Dendritic cell treated with granulocyte-macrophage colony-stimulating factor and Interleukin-4, amounts not matched to agents 40 ng/mL and 50 ng/mL, for 4 days (primary cell): ENCODE data around the gene PFKFB1.
A peak's percentile ranks its signal among the peaks of the same experiment; 100 is the strongest.

Source experiments
- H3K27ac Mint-ChIP-seq: one replicate; pipeline ENCODE4 v1.8.0; 2022; ENCODE audit warnings: mild to moderate bottlenecking, mixed read lengths
- H3K27me3 Mint-ChIP-seq: one replicate; pipeline ENCODE4 v1.8.0; 2022; ENCODE audit warnings: mild to moderate bottlenecking, mixed read lengths
- H3K36me3 Mint-ChIP-seq: one replicate; pipeline ENCODE4 v1.8.0; 2022; ENCODE audit warnings: low read depth, mixed read lengths
- H3K4me1 Mint-ChIP-seq: one replicate; pipeline ENCODE4 v1.8.0; 2022; ENCODE audit warnings: low read depth, mixed read lengths
- H3K4me3 Mint-ChIP-seq: one replicate; pipeline ENCODE4 v1.8.0; 2022; ENCODE audit warnings: mild to moderate bottlenecking, moderate library complexity, mixed read lengths
- H3K9me3 Mint-ChIP-seq: one replicate; pipeline ENCODE4 v1.8.0; 2022; ENCODE audit warnings: mixed read lengths
- intact Hi-C: fragments of 100-400 bp; cut with micrococcal nuclease; formaldehyde crosslinking; loops from one replicate; pipeline ENCODE4 v1.15.0; 2022

PFKFB1 gene

DNA sequence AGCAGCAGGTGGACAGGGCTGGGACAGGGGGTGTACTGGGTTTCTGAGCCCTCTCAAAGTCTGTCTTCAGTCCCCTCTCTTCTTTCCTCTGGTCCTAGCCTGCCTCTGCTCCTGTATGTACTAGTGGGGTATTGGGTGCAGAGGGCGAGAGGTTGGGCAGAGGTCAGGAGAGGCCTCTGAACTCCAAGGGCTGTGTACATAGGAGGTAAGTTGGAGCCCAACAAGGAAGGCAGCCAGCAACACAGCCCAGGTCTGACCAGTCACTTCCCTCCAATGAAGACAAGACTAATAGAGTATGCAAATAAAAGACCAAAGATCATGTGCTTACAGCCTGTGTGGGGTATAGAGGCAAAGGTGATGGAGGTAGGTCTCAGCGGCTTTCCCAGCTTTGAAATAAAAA is at the start of gene PFKFB1:
Gene PFKFB1 (minus strand): TSS at position 90 of the 400 bp plus-strand sequence. CDS start 181 bp downstream, outside the sequence.
- Mint-ChIP-seq H3K4me3 (no peak within 1 kb of the TSS), H3K27me3 (peaks cover 2% of the 10 kb centered on the region), H3K36me3 (no peaks in the 10 kb centered on the region), H3K4me1 (peaks cover 19% of the 10 kb centered on the region), H3K9me3 (no peaks in the 10 kb centered on the region), H3K27ac (peak within 1 kb of the TSS; percentile 45)
- intact Hi-C loops, result no loop called here

DNA sequence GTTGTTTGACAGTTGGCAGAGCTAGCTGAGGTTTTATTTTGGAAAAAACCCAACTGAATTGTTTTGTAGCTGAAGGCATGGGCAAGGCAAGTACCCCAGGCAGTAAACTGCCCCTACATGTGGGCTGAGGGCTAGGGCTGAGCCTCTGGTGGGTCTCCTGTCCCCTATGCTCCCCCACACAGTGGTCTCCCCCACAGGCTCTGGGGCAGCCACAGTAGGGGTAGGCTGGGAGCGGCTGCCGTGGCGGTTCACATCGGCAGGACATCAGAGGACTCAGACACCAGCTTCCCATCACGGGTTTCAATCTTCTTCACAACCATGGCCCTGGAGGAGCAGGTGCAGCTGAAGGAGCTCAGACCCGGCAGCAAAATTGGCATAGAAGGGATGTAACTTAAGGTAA is 47.5 kb upstream of the PFKFB1 start:
- no peaks in the 10 kb centered on the region for H3K36me3 Mint-ChIP-seq
- H3K4me3 Mint-ChIP-seq, result no peak overlapping the region
- no peak overlapping the region for H3K27ac Mint-ChIP-seq
- no peaks in the 10 kb centered on the region for H3K27me3 Mint-ChIP-seq
- H3K9me3 Mint-ChIP-seq, result no peaks in the 10 kb centered on the region
- intact Hi-C loops, result no loop called here
- H3K4me1 Mint-ChIP-seq, result no peaks in the 10 kb centered on the region

DNA sequence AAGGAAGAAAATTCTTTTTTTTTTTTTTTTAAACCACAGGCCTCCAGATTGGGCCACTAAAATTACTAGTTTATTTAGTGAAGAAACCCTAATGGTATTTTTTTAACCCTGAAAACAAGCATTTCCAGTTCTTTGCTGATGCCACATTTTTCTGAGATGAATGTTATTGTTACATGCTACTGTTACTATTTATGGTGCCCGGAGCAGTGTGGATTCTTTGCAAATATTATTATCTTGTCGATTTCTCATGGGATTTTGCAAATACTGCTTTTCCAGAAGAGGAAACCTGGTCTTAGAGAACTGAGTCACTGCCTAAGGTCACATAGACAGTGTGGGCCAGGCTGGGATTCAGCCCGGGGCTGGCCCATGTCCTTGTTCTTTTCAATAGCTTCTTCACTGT is 45.5 kb upstream of the PFKFB1 start:
- Mint-ChIP-seq H3K27me3 (no peaks in the 10 kb centered on the region), H3K36me3 (no peaks in the 10 kb centered on the region), H3K4me3 (no peak overlapping the region), H3K27ac (no peak overlapping the region), H3K9me3 (no peaks in the 10 kb centered on the region), H3K4me1 (no peaks in the 10 kb centered on the region)
- intact Hi-C loops, result no loop called here

DNA sequence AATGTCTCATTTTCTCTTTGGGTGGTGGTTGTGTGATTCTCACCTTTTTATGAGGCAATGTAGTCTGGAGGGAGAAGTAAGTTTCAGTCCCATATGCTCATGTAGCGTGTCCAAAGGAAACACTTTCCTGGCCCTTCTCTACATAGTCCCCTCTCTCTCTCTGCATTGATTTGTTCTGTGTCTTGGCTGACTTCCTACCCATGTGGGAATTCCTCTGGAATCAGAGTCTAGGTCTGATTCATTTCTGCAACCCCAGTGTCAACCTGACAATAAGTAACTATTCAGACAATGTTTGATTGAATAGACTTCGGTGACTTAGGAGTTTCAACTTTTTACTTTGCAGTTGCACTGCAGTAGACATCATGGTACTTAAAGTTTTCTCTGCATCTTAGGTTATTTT is 39.4 kb upstream of the PFKFB1 start:
- H3K9me3 Mint-ChIP-seq, result no peaks in the 10 kb centered on the region
- peaks cover 2% of the 10 kb centered on the region for H3K27me3 Mint-ChIP-seq
- H3K27ac Mint-ChIP-seq, result no peak overlapping the region
- H3K4me3 Mint-ChIP-seq, result no peak overlapping the region
- no peaks in the 10 kb centered on the region for H3K4me1 Mint-ChIP-seq
- no peaks in the 10 kb centered on the region for H3K36me3 Mint-ChIP-seq
- intact Hi-C loops, result no loop called here

DNA sequence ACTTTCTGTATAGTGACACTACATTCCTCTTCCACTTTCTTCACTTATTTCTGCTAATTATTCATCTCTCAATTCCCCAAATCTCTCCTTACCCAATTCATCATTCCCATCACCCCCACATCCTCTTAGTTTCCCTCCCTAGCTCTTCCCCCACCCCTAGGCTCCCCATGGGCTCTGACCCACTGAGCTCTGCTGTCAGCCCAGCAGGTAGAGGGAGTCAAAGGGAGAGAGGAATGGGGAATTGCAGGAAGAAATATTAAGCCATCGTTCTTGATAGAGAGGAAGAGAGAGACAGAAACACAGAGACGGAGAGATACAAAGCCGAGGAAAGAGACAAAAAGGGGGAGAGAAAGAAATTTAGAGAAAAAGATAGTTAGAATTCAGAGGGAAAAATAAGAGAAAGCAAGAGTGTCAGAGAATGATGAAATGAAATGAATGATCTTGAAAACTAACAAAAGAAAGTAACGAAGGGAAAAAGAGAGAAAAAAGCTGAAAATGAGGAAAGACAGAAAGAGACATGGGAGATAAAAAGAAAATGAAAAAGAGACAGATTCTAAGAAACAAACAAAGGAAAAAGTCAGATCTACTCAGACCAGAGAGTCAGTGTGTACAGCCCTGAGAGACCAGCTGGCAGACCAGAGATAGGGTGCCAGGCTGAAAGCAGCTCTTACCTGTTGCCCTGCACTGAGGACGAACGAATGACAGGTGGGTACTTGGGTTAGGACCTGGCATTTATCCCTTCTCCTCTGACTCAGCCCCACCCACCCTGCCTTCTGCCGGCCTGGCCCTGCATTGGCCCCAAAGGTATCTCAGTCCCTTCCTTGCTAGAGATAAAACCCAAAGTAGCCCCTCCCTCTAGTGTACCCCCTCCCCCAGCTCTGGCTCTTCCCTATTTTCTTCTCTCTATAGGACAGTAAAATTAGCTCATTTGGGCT is 36.5 kb upstream of the PFKFB1 start, which contains the start of gene ALAS2:
Gene ALAS2 (minus strand): TSS at position 707 of the 935 bp plus-strand sequence. CDS start 4,977 bp downstream, outside the sequence.
- Mint-ChIP-seq H3K27me3 (peaks cover 3% of the 10 kb centered on the region), H3K4me1 (no peaks in the 10 kb centered on the region), H3K27ac (no peak within 1 kb of the TSS), H3K36me3 (no peaks in the 10 kb centered on the region), H3K4me3 (no peak within 1 kb of the TSS), H3K9me3 (no peaks in the 10 kb centered on the region)
- intact Hi-C loops, result no loop called here

DNA sequence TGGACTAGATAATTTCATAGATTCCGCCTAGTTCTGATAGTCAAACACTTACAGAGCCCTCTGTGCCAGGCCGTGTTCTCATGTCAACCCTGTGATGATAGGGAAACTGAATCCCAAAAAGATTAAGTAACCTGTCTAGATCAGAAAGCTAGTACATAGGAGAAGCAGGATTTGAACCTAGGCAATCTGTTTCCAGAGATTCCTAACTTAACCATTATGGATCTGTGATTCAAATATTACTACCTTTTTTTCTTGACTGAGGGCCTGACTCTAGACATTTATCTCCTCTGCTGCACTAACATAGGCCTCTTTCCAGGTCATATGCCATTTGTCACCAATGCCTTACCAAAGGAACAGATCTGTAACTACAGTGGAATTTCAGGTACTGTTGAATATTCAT is 35.3 kb upstream of the PFKFB1 start:
- intact Hi-C loops, result no loop called here
- Mint-ChIP-seq H3K36me3 (no peaks in the 10 kb centered on the region), H3K9me3 (no peaks in the 10 kb centered on the region), H3K27ac (no peak overlapping the region), H3K27me3 (peaks cover 3% of the 10 kb centered on the region), H3K4me1 (no peaks in the 10 kb centered on the region), H3K4me3 (no peak overlapping the region)

DNA sequence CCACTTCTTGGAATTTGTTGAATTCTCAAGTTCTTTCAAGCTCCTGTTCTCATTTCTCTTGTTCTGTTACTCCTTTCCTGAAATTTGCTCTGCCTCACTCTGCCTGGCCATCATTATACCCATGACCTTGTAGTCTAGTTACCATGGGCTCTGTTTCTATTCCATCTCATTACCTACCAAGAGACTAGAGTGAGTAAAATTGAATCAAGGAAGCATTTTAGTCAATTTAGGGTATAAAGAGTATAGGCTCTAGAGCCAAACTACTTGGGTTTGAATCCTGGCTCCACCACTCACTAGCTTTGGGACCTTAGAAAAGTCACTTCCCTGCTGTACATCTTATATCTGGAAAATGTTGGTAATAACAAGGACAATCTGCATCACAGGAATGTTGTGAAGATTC is 34.6 kb upstream of the PFKFB1 start:
- Mint-ChIP-seq H3K27ac (no peak overlapping the region), H3K36me3 (no peaks in the 10 kb centered on the region), H3K4me3 (no peak overlapping the region), H3K27me3 (peaks cover 3% of the 10 kb centered on the region), H3K9me3 (no peaks in the 10 kb centered on the region), H3K4me1 (no peaks in the 10 kb centered on the region)
- intact Hi-C loops, result no loop called here

DNA sequence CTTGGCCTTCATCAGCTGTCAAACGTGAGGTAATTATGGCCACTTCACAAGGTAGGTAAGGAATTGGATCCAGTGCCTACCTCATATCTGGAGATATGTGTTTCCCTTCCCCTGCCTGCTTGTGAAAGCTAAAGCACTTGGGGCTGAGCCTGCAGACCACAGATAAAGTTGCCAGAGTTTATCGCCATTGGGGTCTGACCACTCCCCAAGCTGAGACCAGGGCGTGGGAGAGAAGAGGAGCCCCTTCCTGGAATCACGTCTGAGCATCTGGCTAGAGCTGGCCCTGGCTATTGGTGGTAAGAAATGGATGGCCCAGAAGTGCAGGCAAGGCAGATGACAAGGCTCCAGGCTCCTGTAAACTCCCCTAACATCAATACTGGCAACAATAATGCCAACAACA is 34.1 kb upstream of the PFKFB1 start:
- no peaks in the 10 kb centered on the region for H3K36me3 Mint-ChIP-seq
- peaks cover 3% of the 10 kb centered on the region for H3K27me3 Mint-ChIP-seq
- H3K4me3 Mint-ChIP-seq, result no peak overlapping the region
- H3K27ac Mint-ChIP-seq, result no peak overlapping the region
- no peaks in the 10 kb centered on the region for H3K9me3 Mint-ChIP-seq
- H3K4me1 Mint-ChIP-seq, result no peaks in the 10 kb centered on the region
- intact Hi-C loops, result no loop called here

DNA sequence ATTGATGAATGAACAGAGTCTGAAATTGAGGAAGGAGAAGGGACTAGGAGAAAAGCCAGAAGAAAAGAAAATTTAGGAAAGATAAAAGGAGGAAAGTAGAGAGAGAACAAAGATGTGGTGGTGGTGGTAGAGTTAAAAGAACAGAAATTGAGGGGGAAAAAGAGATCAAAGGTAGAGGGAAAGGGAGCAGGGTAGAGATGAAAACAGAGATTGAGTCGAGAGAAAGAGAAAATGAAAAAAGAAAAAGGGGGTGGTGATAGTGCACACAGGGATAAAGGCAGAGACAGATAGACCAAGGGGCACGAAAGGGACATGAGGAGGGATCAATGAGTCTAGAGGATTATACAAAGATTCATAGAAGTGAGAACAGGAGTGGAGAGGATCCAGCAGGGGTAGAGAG is 32.9 kb upstream of the PFKFB1 start:
- intact Hi-C loops, result no loop called here
- no peaks in the 10 kb centered on the region for H3K36me3 Mint-ChIP-seq
- H3K27me3 Mint-ChIP-seq, result peaks cover 3% of the 10 kb centered on the region
- H3K4me1 Mint-ChIP-seq, result no peaks in the 10 kb centered on the region
- H3K4me3 Mint-ChIP-seq, result no peak overlapping the region
- H3K27ac Mint-ChIP-seq, result no peak overlapping the region
- H3K9me3 Mint-ChIP-seq, result no peaks in the 10 kb centered on the region

DNA sequence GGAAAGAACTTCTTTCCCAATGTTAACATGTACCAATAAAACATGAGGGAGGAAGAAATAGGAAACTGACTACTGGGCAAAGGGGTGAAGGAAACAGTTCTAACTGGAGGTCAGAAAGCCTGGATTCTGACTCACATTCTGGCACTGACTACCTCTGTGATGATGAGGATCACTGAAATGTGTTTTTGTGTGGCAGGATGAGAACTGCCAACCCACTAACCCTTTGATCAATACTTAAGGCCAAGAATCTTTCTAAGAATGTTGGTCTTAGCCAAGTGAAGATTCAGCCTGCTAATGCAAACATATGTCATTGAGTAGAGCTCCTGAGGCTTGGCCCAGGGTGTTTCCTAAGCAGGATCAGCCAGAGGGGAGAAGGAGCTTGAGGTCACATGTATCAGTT is 32.2 kb upstream of the PFKFB1 start:
- intact Hi-C loops, result no loop called here
- Mint-ChIP-seq H3K27ac (no peak overlapping the region), H3K9me3 (no peaks in the 10 kb centered on the region), H3K27me3 (peaks cover 3% of the 10 kb centered on the region), H3K36me3 (no peaks in the 10 kb centered on the region), H3K4me1 (no peaks in the 10 kb centered on the region), H3K4me3 (no peak overlapping the region)

DNA sequence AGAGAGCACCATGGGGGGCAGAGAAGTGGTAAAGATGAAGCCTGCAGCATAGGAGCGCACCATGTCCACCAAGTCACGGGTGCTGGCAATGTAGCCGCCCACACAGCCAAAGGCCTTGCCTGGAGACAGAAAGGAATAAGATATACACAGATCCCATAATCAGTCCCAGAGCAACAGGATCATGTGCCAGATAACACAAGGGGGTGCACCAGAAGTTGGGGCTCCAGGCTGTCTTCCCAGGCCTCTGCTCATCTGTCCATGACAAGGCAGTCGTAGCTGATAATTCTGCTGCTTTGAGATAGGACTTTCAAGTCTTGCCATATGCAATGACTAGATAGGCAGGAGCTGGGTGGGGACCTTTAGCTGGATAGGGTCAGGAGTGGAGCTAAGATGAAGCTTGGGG is 20.9 kb upstream of the PFKFB1 start:
- Mint-ChIP-seq H3K4me3 (no peak overlapping the region), H3K27ac (no peak overlapping the region), H3K9me3 (no peaks in the 10 kb centered on the region), H3K27me3 (no peaks in the 10 kb centered on the region), H3K4me1 (no peaks in the 10 kb centered on the region), H3K36me3 (no peaks in the 10 kb centered on the region)
- intact Hi-C loops, result loop anchor here (5.0 to 10.0 kb wide), 2 partner anchors 123 to 210 kb away; partner anchors contain the start of gene MAGED2

DNA sequence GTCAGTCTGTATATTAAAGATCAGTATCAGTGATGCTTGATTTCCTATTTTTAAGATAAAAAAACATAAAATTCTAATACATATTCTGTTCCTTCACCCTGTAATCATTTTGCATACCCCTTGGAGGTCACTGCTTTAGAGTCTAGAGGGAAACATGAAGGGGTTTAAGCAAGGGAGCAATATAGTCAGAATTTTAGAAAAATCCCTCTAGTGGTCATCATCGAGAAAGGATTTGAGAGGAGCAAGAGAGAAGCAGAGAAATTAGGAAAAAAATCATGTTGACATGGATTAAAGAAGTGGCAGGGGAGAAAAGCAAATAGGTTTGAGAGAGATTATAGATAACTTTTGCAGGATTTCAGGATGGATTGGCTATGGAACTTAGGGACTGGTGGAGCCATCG is 17.3 kb upstream of the PFKFB1 start:
- H3K36me3 Mint-ChIP-seq, result peaks cover 15% of the 10 kb centered on the region
- peaks cover 28% of the 10 kb centered on the region for H3K4me1 Mint-ChIP-seq
- no peak overlapping the region for H3K27ac Mint-ChIP-seq
- no peak overlapping the region for H3K4me3 Mint-ChIP-seq
- no peaks in the 10 kb centered on the region for H3K9me3 Mint-ChIP-seq
- no peaks in the 10 kb centered on the region for H3K27me3 Mint-ChIP-seq
- intact Hi-C loops, result loop anchor here (5.0 to 10.0 kb wide), 2 partner anchors 119 to 206 kb away; partner anchors contain the start of gene MAGED2

DNA sequence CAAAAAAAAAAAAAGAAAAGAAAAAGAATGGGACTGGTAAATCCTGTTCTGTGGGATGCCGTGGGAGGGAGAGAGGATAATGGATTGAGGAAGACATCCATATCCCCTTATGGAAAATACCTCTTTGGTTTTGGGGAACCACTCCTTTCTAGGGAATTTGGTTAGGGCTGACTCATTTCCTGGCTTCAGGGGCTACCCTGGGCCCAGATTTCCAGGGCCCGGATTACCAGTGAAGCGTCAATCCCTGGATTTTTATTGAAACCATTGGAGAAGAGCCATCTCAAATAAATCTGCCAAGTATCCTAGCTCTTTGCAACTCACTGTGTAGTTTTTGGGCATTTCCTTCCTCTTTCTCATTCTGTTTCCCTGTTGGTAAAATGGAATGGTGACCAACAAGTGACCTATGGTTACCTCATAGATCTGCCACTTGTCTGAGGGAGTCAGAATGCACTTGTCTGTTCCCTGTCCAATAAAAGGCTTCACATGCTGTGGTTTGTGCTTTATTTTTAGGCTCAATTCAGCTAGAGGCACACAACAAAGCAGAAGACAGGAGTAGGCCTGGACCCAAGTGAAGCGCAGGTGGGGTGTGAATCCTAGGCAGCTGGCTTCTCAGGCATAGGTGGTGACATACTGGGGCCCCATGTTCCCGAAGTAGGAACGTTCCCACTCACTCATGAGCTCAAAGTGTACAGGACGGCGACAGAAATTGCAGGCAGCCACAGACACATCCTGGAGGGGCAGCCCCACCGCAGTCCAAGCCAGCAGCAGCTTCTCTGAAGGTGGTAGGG is 14.8 kb upstream of the PFKFB1 start:
- Mint-ChIP-seq H3K27me3 (no peaks in the 10 kb centered on the region), H3K4me1 (peaks cover 51% of the 10 kb centered on the region), H3K9me3 (no peaks in the 10 kb centered on the region), H3K27ac (peak overlapping the region; percentile 89), H3K36me3 (peaks cover 35% of the 10 kb centered on the region), H3K4me3 (peak overlapping the region; percentile 30)
- intact Hi-C loops, result loop anchor here (10.0 kb wide), 1 partner anchor 1324 kb away; the partner anchor contains the start of gene HUWE1

DNA sequence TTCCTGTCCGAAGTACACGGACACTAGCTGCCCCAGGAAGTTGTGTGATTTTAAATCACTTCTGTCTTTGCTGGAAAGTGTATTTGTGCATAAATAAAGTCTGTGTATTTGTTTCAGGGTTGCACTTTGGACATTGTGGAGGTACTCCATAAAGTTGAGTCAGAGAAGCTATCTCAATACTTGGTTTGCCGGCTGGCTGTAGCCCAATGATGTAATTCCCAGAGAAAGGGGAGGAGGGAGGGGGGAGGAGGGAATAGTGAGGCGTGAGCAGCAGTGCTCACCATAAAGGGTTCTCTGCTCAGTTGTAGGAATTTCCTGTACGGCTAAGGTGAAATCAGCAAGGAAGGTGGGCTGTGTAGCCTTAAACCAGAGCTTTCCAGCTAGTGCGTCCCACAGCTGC is 13.7 kb upstream of the PFKFB1 start:
- no peaks in the 10 kb centered on the region for H3K9me3 Mint-ChIP-seq
- peaks cover 46% of the 10 kb centered on the region for H3K36me3 Mint-ChIP-seq
- H3K27ac Mint-ChIP-seq, result peak overlapping the region; percentile 89
- peaks cover 62% of the 10 kb centered on the region for H3K4me1 Mint-ChIP-seq
- H3K4me3 Mint-ChIP-seq, result peak overlapping the region; percentile 69
- intact Hi-C loops, result loop anchor here (10.0 kb wide), 1 partner anchor 1323 kb away; the partner anchor contains the start of gene HUWE1
- H3K27me3 Mint-ChIP-seq, result no peaks in the 10 kb centered on the region
